Pons (tissue), 1 donor: ENCODE measurements around the gene KDM6B.
A peak's percentile ranks its signal among the peaks of the same experiment; 100 is the strongest.

Source experiments
- DNase-seq: peaks from one replicate; pipeline ENCODE4 v3.0.0-alpha.2; 2016; ENCODE audit warnings: low spot score

KDM6B gene

DNA sequence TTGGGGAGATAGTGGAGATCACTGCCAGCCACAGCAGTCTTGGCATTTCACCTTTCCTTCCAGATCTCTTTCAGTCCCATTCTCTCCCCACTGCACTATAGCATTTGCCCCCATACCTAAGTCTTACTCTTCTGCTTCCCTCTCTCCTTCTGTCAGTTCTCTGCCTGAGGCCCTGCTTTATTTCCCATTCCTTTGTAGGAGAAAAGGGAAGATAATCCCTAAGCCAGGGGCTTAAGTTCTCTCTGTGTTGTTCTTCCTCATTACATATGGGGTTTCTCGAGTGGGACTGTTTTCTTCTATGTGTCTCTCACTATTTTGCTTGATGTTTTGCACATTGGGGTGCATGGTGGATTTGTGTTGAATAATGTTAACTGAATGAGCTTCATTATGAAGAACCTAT lies 6.4 kb downstream of the KDM6B start:
- DNase-seq = no peak

DNA sequence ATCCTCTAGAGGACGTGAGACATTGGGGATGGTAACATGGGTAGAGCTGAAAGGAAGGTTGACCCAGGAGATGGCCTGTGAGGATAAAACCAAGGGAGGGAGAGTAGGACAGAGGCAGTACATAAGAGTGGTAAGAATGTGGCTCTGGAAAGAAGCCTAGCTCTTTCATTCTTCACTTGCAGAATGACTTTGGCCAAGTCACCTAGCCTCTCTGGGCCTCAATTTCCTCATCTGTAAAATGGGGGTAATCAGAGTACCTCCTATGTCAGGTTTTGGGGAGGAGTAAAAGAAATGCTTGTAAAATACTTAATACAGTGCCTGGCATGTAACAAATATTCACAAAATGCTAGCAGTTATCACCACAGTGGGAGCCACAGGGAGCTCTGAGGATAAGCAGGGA lies 6.9 kb downstream of the KDM6B start:
- DNase-seq = no peak

DNA sequence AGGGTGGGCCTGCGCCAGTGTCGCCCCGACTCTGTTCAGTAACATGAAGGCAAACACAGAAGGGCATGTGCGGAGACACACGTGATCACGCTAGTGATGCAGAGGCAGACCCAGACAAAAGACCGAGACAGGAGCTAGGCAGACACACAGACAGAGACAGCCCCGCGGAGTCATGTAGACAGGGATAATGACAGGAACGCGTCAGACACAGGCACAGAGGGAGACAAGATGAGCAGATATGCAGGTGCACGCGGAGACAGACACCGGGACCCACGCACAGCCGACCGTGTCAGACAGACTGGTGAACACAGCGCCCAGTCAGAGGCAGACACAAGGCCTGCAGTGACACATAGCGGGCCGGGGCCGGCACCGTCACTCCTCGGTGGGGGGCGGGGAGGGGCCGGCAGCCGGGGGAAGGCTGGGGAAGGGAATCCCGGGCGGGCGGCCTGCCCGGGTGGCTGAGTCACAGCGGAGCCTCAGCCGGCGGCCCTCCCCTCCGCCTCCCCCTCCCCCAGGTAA lies 7.4 kb downstream of the KDM6B start:
- peak; percentile 86 for DNase-seq

DNA sequence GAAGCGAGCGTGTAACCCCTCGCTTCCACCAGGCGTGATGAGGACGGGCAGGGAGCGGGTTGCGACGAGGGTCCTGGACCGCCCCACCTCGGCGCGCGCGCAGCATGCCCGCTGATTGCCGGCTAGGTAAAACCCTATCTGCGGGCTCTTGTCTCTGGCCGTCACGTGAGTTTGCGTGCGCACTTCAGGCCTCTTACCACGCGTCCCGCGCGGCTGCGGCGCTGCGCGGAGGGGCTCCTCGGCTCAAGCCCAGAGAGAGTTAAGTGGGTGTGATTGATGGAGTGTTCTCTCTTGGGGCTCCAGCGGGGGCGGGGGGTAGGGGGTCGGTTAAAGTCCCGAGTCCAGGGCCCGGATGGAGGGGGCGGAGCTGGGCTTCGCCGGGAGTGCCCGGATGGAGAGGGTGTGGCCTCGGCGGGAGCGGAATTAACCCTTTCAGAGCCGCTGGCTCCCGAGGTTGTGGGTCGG lies 7.9 kb downstream of the KDM6B start:
- DNase-seq = peak; percentile 86

DNA sequence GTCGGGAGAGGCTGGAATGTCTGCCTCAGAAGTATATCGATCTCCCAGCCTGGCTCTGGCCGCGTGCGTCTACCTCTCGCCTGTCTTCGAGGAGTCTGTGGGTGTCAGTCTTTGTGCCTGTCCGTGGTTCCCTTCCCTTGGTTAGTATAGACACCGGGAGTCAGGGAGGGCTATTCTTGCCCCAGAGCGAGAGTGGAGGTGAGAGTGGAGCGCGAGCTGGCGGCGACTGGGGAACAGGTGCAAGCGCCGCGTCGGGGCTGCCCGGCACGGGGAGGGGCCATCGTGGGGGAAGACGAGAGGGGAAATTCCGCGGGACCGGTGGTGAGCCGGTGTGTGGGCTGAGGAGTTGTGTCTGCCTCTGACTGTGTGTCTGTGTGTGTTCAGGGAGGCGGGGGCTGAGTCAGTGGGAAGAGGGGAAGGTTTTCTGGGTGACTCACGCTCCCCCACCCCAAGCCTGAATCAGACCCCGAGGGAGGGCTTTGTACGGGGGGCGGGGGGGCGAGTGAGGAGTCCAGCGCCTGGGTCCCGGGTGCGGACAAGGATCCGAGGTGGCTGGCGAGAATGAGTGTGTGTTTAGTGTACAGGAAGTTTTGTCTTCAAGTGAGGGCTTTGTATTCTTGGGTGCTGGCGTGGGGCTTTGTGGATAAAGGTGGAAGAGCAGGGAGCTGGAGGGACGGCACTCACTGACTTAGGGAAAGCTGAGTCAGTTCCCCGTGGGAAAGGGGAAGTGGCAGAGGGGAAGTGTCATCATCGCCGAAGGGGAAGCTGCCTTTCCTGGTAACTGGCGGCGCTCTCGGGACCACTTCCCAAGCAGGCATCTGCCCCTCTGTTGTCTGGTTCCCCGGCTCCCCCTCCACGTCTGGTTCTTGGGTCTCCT lies 8.6 kb downstream of the KDM6B start:
- peak; percentile 86 for DNase-seq

DNA sequence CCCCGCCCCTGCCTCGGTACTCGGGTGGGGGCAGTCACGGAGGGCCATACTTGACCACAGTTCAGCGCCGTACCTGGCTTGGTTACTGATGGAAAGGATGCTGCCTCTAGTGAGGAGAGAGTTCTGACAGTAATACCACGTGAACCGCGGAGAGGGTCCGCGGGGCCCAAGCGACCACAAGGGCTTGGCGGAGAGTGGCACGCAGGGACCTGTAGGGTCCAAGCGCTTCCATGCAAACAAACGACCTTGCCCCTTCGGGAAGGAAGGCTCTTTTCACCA lies 9.2 kb downstream of the KDM6B start:
- DNase-seq = no peak

DNA sequence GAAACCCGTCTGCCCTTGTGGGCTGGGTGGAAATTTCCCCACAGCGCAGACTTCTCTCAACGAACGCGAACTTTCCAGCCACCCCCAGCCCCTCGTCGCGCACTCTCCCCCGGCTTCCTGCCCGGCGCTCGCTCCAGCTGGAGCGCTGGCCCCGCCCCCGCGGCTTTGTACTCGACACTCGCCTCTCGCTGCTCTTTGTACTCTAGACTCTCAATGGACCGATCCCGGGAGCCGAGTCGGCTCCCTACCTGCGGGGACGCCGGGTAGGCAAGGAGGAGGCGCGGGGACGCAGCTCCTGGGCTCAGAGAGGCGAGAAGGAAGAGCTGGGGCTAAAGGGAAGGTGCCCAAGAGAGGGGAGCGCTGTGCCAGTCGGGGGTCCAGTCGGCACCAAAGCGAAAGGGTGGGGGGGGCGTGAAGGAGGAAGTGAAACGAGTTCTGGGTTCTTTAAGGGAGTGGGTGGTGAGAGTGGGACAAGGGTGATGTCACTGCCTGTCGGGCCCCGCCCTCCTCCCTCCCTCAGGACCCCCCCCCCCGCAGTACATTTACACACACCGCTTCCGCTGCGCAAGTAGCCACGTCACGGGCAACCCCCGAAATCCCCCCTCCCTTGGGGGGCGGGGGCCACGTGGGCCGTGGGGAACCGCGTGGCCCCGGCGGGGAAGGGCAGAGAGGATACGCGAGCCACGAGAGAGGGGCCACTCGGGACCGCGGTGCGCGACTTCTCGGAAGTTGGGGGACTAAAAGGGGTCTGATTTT lies 9.7 kb downstream of the KDM6B start:
- DNase-seq = peak; percentile 78

DNA sequence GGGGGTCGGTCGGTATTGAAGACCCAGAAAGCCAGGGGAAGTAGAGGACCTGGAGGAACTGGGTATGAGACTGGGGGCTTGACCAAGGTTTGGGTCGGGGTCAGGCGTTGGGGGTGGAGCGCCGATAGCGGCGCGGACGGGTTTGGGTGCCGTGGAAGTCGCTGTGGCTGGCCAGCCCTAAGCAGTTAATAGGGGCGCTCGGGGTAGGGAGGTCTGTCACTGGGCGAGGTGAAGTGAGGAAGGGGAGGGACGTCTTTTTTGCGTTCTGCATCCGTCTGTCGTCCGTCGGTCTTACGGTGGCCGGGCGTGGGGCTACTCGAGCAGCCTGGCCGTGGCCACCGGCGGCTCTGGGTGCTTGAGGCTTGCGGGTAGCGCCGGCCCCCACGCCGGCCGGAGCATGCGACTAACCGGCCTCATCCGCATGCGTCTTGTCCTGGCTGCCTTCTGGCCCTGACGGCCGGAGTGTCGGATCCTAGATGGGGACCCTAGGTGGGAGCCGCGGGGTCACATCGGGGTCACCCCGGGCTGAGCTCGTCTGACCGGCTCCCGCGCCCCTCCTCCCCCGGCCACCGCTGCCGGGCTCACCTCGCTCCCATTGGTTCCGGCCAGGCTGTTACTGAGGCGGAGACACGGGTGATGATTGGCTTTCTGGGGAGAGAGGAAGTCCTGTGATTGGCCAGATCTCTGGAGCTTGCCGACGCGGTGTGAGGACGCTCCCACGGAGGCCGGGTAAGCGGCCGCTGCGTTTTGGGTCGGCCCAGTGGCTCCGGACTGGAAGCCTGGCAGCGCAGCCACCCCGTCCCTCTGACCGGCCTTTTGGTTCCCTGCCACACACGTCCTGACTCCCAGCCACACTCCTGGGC lies 10.5 kb downstream of the KDM6B start:
- DNase-seq = peak; percentile 98

DNA sequence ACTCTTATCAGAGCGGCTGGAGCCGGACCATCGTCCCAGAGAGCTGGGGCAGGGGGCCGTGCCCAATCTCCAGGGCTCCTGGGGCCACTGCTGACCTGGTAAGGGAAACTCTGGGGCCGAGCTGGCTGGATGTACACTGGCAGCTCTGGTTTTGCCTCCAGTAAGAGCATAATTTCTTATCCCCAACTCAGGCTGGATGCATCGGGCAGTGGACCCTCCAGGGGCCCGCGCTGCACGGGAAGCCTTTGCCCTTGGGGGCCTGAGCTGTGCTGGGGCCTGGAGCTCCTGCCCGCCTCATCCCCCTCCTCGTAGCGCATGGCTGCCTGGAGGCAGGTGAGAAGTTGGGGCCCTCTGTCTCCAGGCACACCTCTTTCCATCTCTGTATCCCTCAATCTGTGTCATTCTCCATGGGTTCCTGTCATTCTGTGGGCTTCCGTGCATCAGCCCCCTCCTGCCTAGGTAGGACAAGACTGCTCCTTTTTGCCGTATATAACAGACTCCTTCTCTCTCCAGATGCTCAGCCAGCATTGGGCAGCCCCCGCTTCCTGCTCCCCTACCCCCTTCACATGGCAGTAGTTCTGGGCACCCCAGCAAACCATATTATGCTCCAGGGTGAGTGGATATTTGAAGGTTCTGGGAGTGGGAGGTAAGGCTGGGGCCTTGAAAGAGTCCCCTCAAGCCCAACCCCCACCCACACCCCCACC lies 11.5 kb downstream of the KDM6B start:
- DNase-seq = no peak

DNA sequence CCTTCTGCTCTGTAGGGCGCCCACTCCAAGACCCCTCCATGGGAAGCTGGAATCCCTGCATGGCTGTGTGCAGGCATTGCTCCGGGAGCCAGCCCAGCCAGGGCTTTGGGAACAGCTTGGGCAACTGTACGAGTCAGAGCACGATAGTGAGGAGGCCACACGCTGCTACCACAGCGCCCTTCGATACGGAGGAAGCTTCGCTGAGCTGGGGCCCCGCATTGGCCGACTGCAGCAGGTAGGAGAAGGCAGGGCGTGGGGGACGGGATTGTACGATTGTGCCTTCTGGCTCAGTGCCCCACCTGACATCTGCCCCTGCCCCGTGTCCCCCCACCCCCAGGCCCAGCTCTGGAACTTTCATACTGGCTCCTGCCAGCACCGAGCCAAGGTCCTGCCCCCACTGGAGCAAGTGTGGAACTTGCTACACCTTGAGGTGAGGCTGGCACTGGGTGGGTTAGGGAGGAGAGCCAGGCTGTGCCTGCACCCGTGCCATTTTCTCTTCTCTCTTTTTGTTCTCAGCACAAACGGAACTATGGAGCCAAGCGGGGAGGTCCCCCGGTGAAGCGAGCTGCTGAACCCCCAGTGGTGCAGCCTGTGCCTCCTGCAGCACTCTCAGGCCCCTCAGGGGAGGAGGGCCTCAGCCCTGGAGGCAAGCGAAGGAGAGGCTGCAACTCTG lies 12.2 kb downstream of the KDM6B start:
- no peak for DNase-seq

DNA sequence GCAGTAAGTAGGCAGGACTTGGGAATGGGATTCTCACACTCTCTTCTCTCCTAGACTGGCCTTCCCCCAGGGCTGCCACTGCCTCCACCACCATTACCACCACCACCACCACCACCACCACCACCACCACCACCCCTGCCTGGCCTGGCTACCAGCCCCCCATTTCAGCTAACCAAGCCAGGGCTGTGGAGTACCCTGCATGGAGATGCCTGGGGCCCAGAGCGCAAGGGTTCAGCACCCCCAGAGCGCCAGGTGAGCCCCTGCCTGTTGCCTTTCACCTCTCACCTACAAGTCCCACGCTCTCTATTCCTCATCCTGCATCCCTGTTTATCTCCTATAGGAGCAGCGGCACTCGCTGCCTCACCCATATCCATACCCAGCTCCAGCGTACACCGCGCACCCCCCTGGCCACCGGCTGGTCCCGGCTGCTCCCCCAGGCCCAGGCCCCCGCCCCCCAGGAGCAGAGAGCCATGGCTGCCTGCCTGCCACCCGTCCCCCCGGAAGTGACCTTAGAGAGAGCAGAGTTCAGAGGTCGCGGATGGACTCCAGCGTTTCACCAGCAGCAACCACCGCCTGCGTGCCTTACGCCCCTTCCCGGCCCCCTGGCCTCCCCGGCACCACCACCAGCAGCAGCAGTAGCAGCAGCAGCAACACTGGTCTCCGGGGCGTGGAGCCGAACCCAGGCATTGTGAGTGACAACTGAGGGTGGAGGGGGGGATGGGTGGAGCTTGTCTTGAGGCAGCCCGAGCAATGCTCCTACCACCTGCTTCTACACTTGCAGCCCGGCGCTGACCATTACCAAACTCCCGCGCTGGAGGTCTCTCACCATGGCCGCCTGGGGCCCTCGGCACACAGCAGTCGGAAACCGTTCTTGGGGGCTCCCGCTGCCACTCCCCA lies 13.0 kb downstream of the KDM6B start:
- no peak for DNase-seq

DNA sequence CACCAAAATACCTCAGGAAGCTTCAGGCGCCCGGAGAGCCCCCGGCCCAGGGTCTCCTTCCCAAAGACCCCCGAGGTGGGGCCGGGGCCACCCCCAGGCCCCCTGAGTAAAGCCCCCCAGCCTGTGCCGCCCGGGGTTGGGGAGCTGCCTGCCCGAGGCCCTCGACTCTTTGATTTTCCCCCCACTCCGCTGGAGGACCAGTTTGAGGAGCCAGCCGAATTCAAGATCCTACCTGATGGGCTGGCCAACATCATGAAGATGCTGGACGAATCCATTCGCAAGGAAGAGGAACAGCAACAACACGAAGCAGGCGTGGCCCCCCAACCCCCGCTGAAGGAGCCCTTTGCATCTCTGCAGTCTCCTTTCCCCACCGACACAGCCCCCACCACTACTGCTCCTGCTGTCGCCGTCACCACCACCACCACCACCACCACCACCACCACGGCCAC lies 14.1 kb downstream of the KDM6B start:
- no peak for DNase-seq

DNA sequence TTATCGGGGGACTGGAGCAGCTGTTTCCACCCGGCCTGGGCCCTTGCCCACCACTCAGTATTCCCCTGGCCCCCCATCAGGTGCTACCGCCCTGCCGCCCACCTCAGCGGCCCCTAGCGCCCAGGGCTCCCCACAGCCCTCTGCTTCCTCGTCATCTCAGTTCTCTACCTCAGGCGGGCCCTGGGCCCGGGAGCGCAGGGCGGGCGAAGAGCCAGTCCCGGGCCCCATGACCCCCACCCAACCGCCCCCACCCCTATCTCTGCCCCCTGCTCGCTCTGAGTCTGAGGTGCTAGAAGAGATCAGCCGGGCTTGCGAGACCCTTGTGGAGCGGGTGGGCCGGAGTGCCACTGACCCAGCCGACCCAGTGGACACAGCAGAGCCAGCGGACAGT lies 14.7 kb downstream of the KDM6B start:
- DNase-seq = no peak

DNA sequence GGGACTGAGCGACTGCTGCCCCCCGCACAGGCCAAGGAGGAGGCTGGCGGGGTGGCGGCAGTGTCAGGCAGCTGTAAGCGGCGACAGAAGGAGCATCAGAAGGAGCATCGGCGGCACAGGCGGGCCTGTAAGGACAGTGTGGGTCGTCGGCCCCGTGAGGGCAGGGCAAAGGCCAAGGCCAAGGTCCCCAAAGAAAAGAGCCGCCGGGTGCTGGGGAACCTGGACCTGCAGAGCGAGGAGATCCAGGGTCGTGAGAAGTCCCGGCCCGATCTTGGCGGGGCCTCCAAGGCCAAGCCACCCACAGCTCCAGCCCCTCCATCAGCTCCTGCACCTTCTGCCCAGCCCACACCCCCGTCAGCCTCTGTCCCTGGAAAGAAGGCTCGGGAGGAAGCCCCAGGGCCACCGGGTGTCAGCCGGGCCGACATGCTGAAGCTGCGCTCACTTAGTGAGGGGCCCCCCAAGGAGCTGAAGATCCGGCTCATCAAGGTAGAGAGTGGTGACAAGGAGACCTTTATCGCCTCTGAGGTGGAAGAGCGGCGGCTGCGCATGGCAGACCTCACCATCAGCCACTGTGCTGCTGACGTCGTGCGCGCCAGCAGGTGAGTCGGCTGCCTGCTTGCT lies 15.2 kb downstream of the KDM6B start:
- DNase-seq = no peak

DNA sequence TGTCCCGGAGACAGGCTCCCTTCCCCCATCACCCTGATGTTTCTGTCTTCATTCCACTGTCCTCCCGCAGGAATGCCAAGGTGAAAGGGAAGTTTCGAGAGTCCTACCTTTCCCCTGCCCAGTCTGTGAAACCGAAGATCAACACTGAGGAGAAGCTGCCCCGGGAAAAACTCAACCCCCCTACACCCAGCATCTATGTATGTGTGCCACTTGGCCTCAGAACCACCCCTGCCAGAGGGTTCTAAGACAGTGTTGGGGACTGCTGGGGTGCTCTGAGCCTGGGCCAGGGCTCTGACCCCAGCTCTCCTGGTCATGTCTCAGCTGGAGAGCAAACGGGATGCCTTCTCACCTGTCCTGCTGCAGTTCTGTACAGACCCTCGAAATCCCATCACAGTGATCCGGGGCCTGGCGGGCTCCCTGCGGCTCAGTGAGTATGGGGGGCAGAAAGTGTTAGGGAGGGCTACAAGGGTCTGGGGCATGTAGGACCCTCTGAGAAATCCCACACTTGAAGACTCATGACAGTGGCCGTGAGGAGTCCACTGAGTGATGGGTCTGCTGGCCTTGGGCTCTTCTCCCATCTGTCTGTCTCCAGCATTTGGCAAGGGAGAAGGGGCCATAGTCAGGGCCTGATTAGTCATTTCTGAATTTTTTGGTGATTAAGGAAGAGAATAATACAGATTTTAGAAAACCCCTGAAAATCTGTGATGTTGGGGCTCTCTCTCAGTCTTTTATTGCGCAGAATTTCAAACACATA lies 15.9 kb downstream of the KDM6B start:
- DNase-seq = no peak

DNA sequence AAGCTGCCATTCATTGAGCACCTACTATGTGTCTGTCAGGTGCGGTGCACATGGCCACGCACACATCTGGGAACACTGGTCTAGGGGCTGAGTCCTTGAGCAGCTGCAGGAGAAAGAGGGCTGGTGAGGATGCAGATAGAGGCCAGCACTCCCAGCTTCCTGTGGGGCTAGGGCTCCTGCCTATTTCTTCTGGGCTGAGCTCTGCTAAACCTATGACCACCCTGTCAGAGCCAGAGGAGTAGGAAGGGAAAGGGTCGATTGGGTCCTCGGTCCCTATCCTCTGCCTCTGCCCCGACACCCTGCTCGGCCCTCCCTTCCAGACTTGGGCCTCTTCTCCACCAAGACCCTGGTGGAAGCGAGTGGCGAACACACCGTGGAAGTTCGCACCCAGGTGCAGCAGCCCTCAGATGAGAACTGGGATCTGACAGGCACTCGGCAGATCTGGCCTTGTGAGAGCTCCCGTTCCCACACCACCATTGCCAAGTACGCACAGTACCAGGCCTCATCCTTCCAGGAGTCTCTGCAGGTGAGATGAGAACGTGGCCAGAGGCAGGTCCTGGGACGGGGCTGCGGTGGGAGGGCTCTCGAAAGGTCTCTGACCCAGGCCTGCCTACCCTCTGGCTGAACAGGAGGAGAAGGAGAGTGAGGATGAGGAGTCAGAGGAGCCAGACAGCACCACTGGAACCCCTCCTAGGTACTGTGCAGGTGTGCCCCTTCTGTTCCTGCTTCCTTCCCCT lies 16.9 kb downstream of the KDM6B start:
- no peak for DNase-seq

DNA sequence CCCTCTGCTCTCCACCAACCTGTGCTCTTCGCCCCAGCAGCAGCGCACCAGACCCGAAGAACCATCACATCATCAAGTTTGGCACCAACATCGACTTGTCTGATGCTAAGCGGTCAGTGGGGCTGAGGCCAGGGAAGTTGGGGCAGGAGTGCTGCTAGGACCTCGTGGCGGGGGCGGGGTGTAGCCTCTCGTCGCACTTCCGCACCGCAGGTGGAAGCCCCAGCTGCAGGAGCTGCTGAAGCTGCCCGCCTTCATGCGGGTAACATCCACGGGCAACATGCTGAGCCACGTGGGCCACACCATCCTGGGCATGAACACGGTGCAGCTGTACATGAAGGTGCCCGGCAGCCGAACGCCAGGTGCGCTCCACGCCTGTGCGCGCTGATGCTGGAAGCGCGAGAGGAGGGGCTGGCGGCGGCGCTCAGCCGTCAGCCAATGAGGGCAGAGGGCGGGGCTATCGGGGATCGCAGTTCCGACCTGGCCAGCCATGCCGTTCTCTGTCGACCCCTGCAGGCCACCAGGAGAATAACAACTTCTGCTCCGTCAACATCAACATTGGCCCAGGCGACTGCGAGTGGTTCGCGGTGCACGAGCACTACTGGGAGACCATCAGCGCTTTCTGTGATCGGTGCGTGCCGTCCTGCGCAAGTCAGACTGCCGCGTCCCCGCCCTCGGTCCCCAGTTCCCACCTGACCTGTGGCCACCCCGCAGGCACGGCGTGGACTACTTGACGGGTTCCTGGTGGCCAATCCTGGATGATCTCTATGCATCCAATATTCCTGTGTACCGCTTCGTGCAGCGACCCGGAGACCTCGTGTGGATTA lies 17.6 kb downstream of the KDM6B start:
- peak; percentile 78 for DNase-seq
